AML-193 (cell line): ENCODE measurements around the gene ZMIZ1.
A peak's percentile ranks its signal among the peaks of the same experiment; 100 is the strongest.
"Not testable (repeated sequence)": the region's sequence is repeated elsewhere in the genome, so short reads cannot be mapped to it uniquely, and the experiment has no call there.

Experiments
- DNase-seq, 2 experiments: peaks; one replicate each; lab custom pipeline; 2025; lab: John Stamatoyannopoulos, UW

The ZMIZ1 gene

DNA sequence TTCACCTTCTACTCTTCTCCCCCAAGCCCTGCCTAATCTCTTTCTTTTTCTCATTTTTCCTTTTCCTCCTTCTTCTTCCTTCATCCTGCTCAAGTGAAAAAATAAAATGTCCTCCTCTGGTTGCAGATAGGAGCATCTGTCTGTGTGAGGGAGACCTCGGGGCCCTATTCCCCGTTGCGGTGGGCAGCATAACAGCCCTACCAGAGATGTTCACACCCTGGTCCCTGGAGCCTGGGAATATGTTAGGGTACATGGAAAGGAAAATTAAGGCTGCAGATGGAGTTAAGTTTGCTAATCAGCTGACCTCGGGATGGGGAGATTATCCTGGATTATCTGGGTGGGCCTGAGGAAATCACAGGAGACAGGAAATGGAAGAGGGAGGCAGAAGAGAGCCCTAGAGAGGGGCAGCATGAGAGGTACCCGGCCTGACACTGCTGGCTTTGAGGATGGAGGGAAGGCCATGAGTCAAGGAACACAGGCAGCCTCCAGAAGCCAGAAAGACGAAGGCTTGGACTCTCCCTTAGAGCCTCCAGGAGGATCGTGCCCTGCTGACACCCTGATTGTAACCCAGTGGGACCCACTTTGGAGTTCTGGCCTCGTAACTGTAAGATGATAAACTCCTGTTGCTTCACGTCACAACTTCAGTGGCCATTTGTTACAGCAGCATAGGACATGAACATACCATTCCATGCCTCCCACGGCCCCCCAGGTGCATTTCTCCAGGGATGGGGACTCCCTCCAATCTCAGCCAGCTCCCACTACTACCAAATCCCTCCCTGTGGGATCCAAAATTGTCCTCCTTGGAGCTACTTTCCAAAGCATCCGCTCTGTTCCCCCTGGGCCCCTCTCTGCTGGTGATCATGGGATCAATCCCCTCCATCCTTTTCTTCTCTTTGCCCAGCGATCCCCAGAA lies 39.0 kb upstream of the ZMIZ1 start:
- DNase-seq = no peak

GRCh38 chr10:79030705-79031104 lies 38.1 kb upstream of the ZMIZ1 start:
- no peak for DNase-seq

DNA sequence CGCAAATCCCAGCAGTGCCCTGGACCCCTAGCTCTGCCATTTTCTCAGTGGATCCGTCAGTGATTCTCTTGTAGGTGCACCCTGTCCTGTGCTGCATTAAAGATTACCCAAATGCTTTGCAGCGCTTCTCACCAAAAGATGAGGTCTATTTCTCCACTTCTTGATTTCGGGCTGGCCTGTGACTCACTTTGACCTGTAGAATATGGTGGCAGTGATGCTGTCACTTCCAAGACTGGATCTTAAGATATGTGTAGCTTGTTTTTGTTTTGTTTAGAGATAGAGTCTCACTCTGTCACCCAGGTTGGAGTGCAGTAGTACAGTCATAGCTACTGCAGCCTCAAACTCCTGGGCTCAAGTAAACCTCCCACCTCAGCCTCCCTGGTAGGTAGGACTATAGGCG lies 37.0 kb upstream of the ZMIZ1 start:
- no peak for DNase-seq

- DNase-seq = no peak
Observed at GRCh38 chr10:79034271-79034876, 34.4 kb upstream of the ZMIZ1 start.

DNA sequence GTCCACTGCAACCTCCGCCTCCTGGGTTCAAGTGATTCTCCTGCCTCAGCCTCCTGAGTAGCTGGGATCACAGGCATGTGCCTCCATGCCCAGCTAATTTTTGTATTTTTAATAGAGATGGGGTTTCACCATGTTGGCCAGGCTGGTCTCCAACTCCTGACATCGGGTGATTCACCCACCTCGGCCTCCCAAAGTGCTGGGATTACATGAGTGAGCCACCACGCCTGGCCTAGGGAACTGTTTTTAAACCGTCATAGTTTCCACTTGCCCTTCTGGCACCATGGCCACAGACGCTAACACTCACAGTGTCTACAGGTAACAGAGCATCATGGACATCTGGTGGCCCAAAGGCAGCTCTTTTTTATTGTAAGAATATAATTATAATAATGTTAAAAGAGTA lies 32.4 kb upstream of the ZMIZ1 start:
- DNase-seq = not testable (repeated sequence)

DNA sequence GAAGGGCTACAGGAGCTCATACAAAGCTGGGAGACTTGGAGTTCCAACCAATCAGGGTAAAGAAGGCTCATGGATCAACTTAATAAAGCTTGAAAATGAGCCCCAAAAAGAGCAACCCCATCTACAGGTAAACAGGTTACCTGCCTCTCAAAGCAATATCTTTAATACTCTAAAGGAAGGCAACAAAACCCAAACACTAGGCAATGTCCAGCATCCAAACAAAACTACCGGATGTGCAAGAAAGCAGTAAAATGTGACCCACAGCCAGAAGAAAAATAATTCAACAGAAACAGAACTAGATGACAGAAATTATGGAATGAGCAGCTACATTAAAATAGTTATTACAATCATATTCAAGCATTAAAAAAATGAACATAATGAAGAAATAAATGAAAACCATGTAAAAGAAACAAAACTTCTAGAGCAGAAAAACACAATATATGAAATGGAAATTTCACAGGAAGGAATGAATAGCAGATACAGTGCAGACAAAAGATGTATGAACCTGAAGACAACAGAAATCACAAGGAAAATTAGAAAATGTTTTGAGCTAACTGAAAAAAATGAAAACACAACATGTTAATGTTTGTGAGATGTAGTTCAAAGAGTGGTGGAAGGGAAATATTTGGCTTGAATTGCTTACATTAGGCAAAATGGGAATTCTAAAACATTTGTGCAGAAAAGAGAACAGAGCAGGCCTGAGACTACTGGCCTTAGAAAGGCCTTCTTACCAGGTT lies 30.5 kb upstream of the ZMIZ1 start:
- DNase-seq = no peak

DNA sequence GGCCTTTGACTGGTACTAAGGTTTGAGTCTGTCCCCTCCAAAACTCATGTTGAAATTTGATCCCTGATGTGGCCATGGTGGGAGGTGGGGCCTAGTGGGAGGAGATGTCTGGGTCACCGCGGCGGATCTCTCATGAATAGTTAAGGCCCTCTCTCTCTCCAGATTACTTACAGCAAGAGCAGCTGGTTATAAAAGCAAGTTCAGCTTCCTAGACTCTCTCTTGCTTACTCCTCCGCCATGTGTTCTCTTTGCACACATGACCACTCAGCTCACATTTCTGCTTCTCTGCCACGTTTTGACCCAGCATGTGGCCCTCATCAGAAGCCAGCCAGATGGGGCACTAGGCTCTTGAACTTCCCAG lies 29.9 kb upstream of the ZMIZ1 start:
- DNase-seq = no peak

GRCh38 chr10:79042639-79043411 lies 25.9 kb upstream of the ZMIZ1 start:
- no peak for DNase-seq

DNA sequence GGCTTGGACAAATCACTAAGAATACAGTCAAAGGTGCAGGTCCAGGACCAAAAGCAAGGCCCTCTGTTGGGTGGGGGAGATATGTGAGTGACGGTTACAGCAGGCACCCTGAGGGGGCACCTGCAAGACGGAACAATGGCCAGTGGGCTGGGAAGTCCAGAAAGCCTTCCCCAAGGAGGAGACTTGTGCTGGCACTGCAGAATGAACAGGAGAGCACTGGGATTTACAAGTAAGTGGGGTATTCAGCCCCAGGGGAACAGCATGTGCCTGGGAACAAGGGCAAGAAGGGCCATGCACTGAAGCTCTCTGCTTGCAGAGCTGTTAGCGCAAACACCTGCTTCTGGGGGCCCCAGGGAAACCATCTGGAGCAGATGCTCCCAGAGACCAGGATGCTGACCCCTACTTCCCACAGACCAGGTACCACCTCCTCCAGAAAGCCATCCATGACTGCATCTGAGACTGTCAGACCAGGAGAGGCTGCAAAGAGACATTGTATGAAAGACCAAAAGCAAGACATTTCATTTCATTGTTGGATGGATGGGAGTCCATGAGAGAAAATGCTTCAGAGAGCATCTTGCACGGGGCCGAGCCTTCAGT lies 24.6 kb upstream of the ZMIZ1 start:
- DNase-seq = no peak

GRCh38 chr10:79044846-79045245 lies 23.9 kb upstream of the ZMIZ1 start:
- no peak for DNase-seq

- DNase-seq = no peak
Observed at GRCh38 chr10:79045566-79046175, 23.1 kb upstream of the ZMIZ1 start.

DNA sequence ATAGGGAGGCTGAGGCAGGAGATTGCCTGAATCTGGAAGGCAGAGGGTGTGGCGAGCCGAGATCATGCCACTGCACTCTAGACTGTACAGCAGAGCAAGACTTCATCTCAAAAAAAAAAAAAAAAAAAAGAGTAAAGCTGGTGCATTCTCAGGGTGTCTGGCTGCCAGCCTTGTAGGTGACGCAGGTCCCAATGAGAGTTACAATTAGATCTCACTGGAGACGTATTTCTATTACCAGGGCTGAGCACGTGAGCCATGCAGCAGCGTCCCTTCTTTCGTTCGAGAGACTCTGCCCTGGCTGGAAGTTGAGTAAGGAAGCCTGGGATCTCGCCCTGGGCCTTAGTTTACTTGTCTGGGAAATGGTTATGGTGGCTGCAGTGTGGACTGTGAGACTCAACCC lies 22.4 kb upstream of the ZMIZ1 start:
- DNase-seq = no peak

DNA sequence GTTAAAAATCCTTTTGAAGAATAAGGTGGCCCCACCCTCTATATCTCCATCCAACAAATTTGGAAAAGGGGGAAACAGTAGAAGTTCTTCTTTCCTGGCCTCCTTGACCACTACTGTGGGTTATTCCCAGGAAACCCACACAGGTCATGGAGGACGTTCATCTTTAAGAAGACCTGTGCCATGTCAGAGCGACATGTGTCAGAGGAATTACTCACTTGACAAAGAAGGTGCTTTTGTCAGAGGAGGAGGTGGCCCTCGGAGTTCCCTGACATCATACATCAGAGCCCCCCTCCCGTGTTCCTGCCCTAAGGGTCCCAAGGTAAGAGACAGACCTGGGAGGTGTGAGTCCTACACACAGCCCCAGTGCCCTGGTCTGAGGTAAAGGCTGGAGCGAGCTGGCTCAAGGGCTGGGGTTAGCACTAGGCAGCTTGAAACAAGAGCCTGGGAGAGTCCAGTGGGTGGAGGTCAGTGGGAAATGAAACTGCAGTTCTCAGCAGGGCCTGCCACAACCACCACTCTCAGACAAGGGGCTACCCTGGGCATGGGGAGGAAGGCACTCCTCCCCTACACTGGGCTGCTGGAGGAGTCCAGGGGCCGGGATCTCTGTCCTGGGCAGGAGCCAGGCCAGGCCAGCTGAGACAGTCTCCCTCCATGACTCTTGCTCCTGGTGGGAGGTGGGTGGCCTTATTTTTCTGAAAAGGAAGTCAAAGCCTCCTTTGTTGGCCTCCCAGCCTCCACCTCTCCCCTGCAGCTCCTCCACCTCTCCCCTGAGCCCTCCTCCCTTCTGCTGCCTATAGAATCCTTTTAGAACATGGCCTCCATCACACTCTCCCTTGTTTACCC lies 21.8 kb upstream of the ZMIZ1 start:
- DNase-seq = no peak

DNA sequence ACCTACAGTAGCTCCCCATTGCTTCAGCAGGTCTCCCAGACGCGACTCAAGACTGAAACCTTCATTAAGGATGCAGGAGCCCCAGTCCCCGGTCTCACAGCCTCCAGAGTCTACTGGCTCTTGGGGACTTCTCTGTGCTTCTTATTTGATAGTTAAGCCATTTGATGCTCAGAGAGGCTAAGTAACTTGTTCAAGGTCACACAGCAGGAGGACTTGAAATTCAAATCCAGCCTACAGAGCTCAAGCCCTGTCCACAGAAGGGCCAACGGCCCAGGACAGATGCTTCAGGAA lies 21.2 kb upstream of the ZMIZ1 start:
- no peak for DNase-seq

DNA sequence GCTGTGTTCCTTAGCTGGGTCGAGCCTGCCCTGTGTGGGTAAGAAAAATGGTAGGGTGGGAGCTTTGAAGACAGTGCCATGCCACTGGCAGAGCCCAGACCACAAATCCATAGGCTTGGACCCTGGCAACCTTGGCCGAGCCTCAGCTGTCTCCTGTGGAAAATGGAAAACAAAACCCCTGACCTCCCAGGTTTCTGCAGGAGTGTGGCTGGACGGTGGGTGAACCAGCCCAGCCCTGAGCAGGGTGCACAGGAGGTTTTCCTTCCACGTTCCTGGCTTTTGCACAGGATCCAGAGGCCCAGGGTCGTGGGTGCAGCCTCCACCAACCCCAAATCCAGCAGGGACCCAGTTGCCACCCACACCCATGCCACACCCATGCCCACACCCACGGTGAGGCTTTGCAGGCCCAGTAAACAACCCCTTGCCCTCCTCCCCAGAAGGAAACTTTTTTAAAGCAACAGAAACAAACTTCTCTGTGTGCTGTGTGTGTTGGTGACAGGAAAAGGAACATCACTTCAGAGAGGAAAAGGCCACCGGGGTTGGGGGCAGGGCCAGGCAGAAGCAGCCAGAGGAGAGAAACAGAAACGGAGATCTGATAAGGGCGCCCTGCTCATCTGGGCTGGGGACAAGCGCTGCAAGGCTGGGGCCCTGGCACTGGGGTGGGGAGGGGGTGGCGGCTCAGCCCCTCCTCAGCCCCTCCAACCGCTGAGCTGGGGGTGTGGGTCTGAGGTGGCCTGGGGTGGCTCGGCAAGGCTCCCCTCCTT lies 20.7 kb upstream of the ZMIZ1 start:
- peak; percentile 16 to 29 for DNase-seq

DNA sequence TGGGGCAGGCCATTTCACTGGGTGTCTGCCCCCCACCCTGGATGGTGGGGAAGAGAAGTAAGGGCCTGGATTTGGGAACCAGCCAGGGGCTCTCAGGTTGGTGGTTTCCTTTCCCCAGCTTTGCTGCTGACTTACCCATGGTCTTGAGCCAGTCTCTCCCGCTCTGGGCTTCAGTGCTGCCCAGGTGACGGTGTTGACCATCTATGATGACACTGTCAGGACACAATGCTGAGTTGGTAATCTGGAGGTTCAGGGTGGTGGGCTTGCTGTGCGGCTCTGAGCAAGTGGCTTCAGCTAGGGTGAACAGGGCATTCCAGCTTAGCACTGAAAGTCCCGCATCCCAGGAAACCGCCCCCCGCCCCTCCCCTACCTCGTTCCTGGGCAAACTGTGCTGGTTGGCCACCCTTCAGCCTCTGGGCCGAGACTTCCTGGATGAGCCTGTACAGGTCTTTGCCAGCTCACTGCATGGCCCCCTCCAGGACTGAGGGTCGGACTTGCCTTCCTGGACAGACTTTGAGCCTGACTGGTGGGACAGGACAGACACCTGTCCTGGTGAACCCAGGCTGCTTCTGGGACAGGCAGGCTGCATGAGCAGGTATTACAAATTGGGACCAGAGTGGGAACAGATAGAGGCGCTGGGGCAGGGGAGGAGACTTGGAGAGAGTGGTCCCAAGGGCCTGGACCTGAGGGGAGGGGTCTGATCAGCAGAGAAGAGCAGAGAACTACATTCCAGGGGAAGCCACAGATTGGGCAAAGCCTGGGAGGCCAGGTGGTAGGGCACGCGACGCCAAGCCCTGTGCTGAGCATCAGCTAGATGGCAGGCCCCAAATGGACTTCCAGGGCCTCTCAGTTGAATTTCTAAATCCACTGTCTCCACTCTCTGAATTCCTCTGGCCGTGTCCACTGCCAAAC lies 19.9 kb upstream of the ZMIZ1 start:
- DNase-seq = no peak

GRCh38 chr10:79049931-79050895 lies 18.6 kb upstream of the ZMIZ1 start:
- DNase-seq = no peak
